Psoas muscle (tissue), 8 donors: ENCODE results near the gene PTCD2. TPM values are rescaled to one million over a fixed set of nuclear protein-coding genes. Genes with fewer than 3 reads are reported as not detected.
A peak's percentile ranks its signal among the peaks of the same experiment; 100 is the strongest.

ENCODE experiments used
- ATAC-seq, 4 donors: fragments of 200-7000 bp; cut with Tn5 transposase; one replicate each; pipeline ENCODE4 v1.9.1; 2020; ENCODE audit warnings: moderate library complexity in 3 of 4, mild to moderate bottlenecking in 2 of 4
- DNase-seq, 2 donors: peaks; one replicate each; pipeline ENCODE4 v3.0.0-alpha.2; 2020
- H3K27ac ChIP-seq: fragments of 200-600 bp; one replicate; pipeline ENCODE4 v1.8.0; 2022
- H3K27me3 ChIP-seq, 3 donors: fragments of 200-600 bp in 1 of 3; one replicate each; pipeline versions ENCODE4 v1.6.1 to v1.8.0; 2013 to 2022; ENCODE audit warnings: low read length in 2 of 3, mild to moderate bottlenecking in 2 of 3, moderate library complexity in 1 of 3; ENCODE audit not compliant: insufficient read depth in 3 of 3
- H3K36me3 ChIP-seq, 2 donors: fragments of 200-600 bp in 1 of 2; one replicate each; pipeline versions ENCODE4 v1.6.1 to v1.8.0; 2013 to 2022; ENCODE audit warnings: low read depth in 1 of 2, mild to moderate bottlenecking in 1 of 2, moderate library complexity in 1 of 2; ENCODE audit not compliant: insufficient read depth in 1 of 2
- H3K4me1 ChIP-seq: fragments of 200-600 bp; one replicate; pipeline ENCODE4 v1.8.0; 2022
- H3K4me3 ChIP-seq: fragments of 200-600 bp; one replicate; pipeline ENCODE4 v1.8.0; 2022; ENCODE audit warnings: mild to moderate bottlenecking
- H3K9me3 ChIP-seq: fragments of 200-600 bp; one replicate; pipeline ENCODE4 v1.8.0; 2022
- CTCF ChIP-seq: fragments of 200-600 bp; IDR thresholded peaks from one replicate; pipeline ENCODE4 v1.8.0; 2022; ENCODE audit warnings: antibody characterized with exemption
- WGBS, 3 donors: extraction: QIAGEN DNeasy Blood & Tissue Kit; methylation state at CpG; one replicate each; pipeline versions ENCODE4 v1.1.6 to v1.1.7; 2013; 5-methylcytosine and 5-hydroxymethylcytosine counted together
- intact Hi-C, 2 donors: fragments of 100-400 bp; cut with DNase I; formaldehyde crosslinking; loops; one replicate each; pipeline versions ENCODE4 v1.11.0 to v1.14.2; 2022
- polyA plus RNA-seq, 3 donors: library from polyadenylated mRNA; stranded (reverse); fragments of 200-250 nt; gene quantifications; one replicate each; pipeline ENCODE4 v1.2.3, GENCODE V29; 2013
- total RNA-seq, 4 donors: library from RNA; stranded (reverse); fragmentation: NEBNext Ultra II Directional in 2 of 4; extraction: Animal tissue kit (Norgen Biotek cat#: 25700) in 2 of 4; gene quantifications; one replicate each; pipeline versions ENCODE4 v1.2.1 to v1.2.4, GENCODE V29; 2021 to 2023
- donor health status: healthy with polysubstance abuse.
- donor health status: DM: no; HTN: no; CAD: no; lungs with moderate emphysema.
- donor health status: Bipolar disorder and iron deficiency.
- donor health status: healthy.
- donor health status: DM: yes; HTN: yes; CAD: no.
- donor health status: DM: no; HTN: no; CAD: no.
- donor health status: DM: no; HTN: no; CAD: no.
- donor health status: DM: yes; HTN: yes; CAD: no.

Gene PTCD2
- total and polyA plus RNA-seq, 7 donors = 6.2 to 30.8 (median 12.8) TPM

GRCh38 chr5:72408603-72409002, 88.4 kb downstream of the PTCD2 start:
- peaks cover 11% of the 10 kb centered on the region for H3K4me1 ChIP-seq
- peaks cover 6% of the 10 kb centered on the region for H3K9me3 ChIP-seq
- DNase-seq (no peak), ATAC-seq (peak; percentile 71 to 93 (median 84))
- WGBS, 3 donors = 29 to 38% (median 33%) methylated on average over 4 of the region's 4 CpGs
- H3K36me3 ChIP-seq = no peaks in the 10 kb centered on the region
- no peak for TF ChIP-seq CTCF
- intact Hi-C loops = no loop called here
- H3K27me3 ChIP-seq = no peaks in the 10 kb centered on the region
- no peak overlapping the region for H3K4me3 ChIP-seq
- H3K27ac ChIP-seq = peak overlapping the region; percentile 61

GRCh38 chr5:72410688-72411295, 90.6 kb downstream of the PTCD2 start:
- no peak for DNase-seq
- WGBS, 3 donors = 86 to 96% (median 89%) methylated on average over 4 of the region's 4 CpGs
- no peak for TF ChIP-seq CTCF
- Histone ChIP-seq H3K9me3 (no peaks in the 10 kb centered on the region), H3K4me1 (peaks cover 11% of the 10 kb centered on the region), H3K27ac (no peak overlapping the region), H3K4me3 (no peak overlapping the region), H3K36me3 (no peaks in the 10 kb centered on the region), H3K27me3 (no peaks in the 10 kb centered on the region)
- intact Hi-C loops = no loop called here
- no peak for ATAC-seq

- Histone ChIP-seq H3K27me3 (no peaks in the 10 kb centered on the region), H3K4me1 (peaks cover 11% of the 10 kb centered on the region), H3K4me3 (no peak overlapping the region), H3K27ac (no peak overlapping the region), H3K9me3 (no peaks in the 10 kb centered on the region), H3K36me3 (no peaks in the 10 kb centered on the region)
- DNase-seq (no peak), ATAC-seq (no peak)
- no peak for TF ChIP-seq CTCF
- WGBS, 3 donors = 79 to 92% (median 83%) methylated on average over 4 of the region's 4 CpGs
- intact Hi-C loops = no loop called here
Measured at GRCh38 chr5:72412283-72413055, 92.3 kb downstream of the PTCD2 start.

- H3K36me3 ChIP-seq = no peaks in the 10 kb centered on the region
Measured at GRCh38 chr5:72415616-72416325, 95.6 kb downstream of the PTCD2 start.

More at GRCh38 chr5:72415616-72416325, 95.6 kb downstream of the PTCD2 start:
- H3K9me3 ChIP-seq = no peaks in the 10 kb centered on the region
- WGBS, 3 donors = 91 to 94% (median 92%) methylated on average over 5 of the region's 5 CpGs
- no peak for DNase-seq
- no peak for ATAC-seq
- no peaks in the 10 kb centered on the region for H3K4me1 ChIP-seq
- H3K4me3 ChIP-seq = no peak overlapping the region
- H3K27ac ChIP-seq = no peak overlapping the region
- intact Hi-C loops = no loop called here
- TF ChIP-seq CTCF = no peak
- H3K27me3 ChIP-seq = no peaks in the 10 kb centered on the region
